ENCODE results near the gene G3BP1. TPM values are rescaled to one million over a fixed set of nuclear protein-coding genes. Genes with fewer than 3 reads are reported as not detected.
A peak's percentile ranks its signal among the peaks of the same experiment; 100 is the strongest.
"Not testable (repeated sequence)": the region's sequence is repeated elsewhere in the genome, so short reads cannot be mapped to it uniquely, and the experiment has no call there.

The G3BP1 gene
- total RNA-seq (100 to 1,000 TPM; 189 to 193 TPM), polyA plus RNA-seq (100 to 1,000 TPM; 178 to 188 TPM)

DNA sequence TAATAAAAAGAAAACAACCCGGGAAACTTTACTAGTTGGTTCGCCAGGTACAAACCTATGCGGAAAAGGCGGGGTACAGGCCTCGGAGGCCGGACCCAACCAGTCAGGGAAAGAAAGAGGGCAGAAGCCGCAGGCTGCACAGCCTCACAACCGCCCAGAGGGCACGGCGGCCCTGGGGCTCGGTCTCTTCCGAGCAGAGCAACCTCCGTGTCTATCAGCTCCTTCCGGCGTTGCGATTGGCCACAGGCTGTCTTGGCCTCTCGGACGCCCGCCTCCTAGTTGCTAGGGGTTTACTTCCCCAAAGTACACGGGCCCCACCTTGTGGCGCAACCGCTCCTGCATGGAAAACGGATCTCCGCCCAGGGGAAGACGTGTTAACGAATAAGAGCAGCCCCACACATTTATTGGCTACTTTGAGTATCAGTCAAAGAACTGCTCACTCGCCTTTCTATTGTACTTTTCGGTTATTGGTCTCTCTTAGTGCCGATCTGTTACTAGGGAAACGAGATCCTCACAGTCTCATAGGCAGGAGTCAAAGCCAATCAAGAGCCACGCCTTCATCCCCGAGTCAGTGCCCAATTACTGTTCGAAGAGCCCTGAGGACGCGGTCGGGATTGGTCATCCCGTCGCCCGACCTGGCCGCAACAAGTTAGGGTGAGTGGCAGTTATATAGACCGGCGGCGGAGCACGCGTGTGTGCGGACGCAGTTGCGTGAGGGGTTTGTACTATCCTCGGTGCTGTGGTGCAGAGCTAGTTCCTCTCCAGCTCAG, at the start of gene G3BP1:
TSS of gene G3BP1 (plus strand) at position 696 of the 770 bp plus-strand sequence. CDS start 14,667 bp downstream, outside the sequence.
- H3K27me3 ChIP-seq (ENCODE audit: insufficient read depth, low read length), result no peaks in the 10 kb centered on the region
- peak within 1 kb of the TSS; percentile 59 to 76 for H3K4me3 ChIP-seq (ENCODE audit: low read length in 2 of 2)
- H3K27ac ChIP-seq (ENCODE audit: low read depth, low read length), result peak within 1 kb of the TSS; percentile 92
- no peaks in the 10 kb centered on the region for H3K9me3 ChIP-seq (ENCODE audit: control insufficient read depth in 1 of 2, low read length in 2 of 2)
- DNase-seq, result peak; percentile 97 to 100 (median 100)
- ChIA-PET POLR2A (ENCODE audit: partially characterized antibody) (interaction anchor here (0.6 to 8.4 kb wide), 29 partner anchors 10 to 1771 kb away, joined by 3 to 214 read pairs (median 5); partner anchors contain the start of genes ATOX1, GM2A, HMGXB3 and SLC36A1), CTCF (ENCODE audit: partially characterized antibody) (interaction anchor here (0.6 to 2.9 kb wide), 18 partner anchors 9 to 578 kb away, joined by 3 to 21 read pairs (median 4); partner anchors contain the start of gene ATOX1)
- intact Hi-C loops (cut with micrococcal nuclease), result loop anchor here (1.0 to 5.0 kb wide), 9 partner anchors 13 to 1414 kb away; partner anchors contain the start of genes ANXA6, ATOX1, SLC36A1 and TCOF1
- Mint-ChIP-seq H3K4me1 (peaks cover 31 to 51% (median 39%) of the 10 kb centered on the region in 4 donors), H3K4me3 (peak within 1 kb of the TSS; percentile 85 to 96 (median 94)), H3K27me3 (no peaks in the 10 kb centered on the region), H3K9me3 (no peaks in the 10 kb centered on the region), H3K36me3 (peaks cover 4 to 21% of the 10 kb centered on the region in 2 donors), H3K27ac (peak within 1 kb of the TSS in 6 of 7 donors; percentile 12 to 96 (median 88))
- peaks cover 51% of the 10 kb centered on the region for H3K4me1 ChIP-seq (ENCODE audit: insufficient read depth, low read length)
- H3K36me3 ChIP-seq (ENCODE audit: insufficient read depth, low read length), result no peaks in the 10 kb centered on the region

- no peak overlapping the region for H3K4me3 ChIP-seq (ENCODE audit: low read length in 2 of 2)
- Mint-ChIP-seq H3K9me3 (no peaks in the 10 kb centered on the region), H3K4me1 (no peaks in the 10 kb centered on the region), H3K36me3 (peaks cover 0 to 8% of the 10 kb centered on the region in 2 donors), H3K4me3 (no peak overlapping the region), H3K27ac (no peak overlapping the region), H3K27me3 (no peaks in the 10 kb centered on the region)
- no peak overlapping the region for H3K27ac ChIP-seq (ENCODE audit: low read depth, low read length)
- POLR2A ChIA-PET (ENCODE audit: partially characterized antibody), result no interaction called here
- no peaks in the 10 kb centered on the region for H3K9me3 ChIP-seq (ENCODE audit: control insufficient read depth in 1 of 2, low read length in 2 of 2)
- CTCF ChIA-PET (ENCODE audit: partially characterized antibody), result interaction anchor here (2.3 kb wide), 1 partner anchor 19 kb away, joined by 9 read pairs; no protein-coding TSS in a partner anchor
- no peak for DNase-seq
- H3K36me3 ChIP-seq (ENCODE audit: insufficient read depth, low read length), result no peaks in the 10 kb centered on the region
- no peaks in the 10 kb centered on the region for H3K27me3 ChIP-seq (ENCODE audit: insufficient read depth, low read length)
- H3K4me1 ChIP-seq (ENCODE audit: insufficient read depth, low read length), result no peaks in the 10 kb centered on the region
- intact Hi-C loops (cut with micrococcal nuclease), result no loop called here
Observed at GRCh38 chr5:151722546-151722945, 49.2 kb upstream of the G3BP1 start.

GRCh38 chr5:151724360-151724759, 47.4 kb upstream of the G3BP1 start:
- H3K4me3 Mint-ChIP-seq, result no peak overlapping the region
- H3K36me3 ChIP-seq (ENCODE audit: insufficient read depth, low read length), result no peaks in the 10 kb centered on the region
- H3K9me3 Mint-ChIP-seq, result peaks cover 0 to 7% (median 3%) of the 10 kb centered on the region in 8 donors
- ChIA-PET POLR2A (ENCODE audit: partially characterized antibody) (no interaction called here), CTCF (ENCODE audit: partially characterized antibody) (no interaction called here)
- no peaks in the 10 kb centered on the region for H3K4me1 ChIP-seq (ENCODE audit: insufficient read depth, low read length)
- peaks cover 0 to under 1% (median 0%) of the 10 kb centered on the region in 4 donors for H3K4me1 Mint-ChIP-seq
- intact Hi-C loops (cut with micrococcal nuclease), result no loop called here
- H3K27ac ChIP-seq (ENCODE audit: low read depth, low read length), result no peak overlapping the region
- H3K9me3 ChIP-seq (ENCODE audit: control insufficient read depth in 1 of 2, low read length in 2 of 2), result no peaks in the 10 kb centered on the region
- no peaks in the 10 kb centered on the region for H3K27me3 Mint-ChIP-seq
- no peaks in the 10 kb centered on the region for H3K27me3 ChIP-seq (ENCODE audit: insufficient read depth, low read length)
- H3K36me3 Mint-ChIP-seq, result peaks cover 3 to 11% of the 10 kb centered on the region in 2 donors
- H3K4me3 ChIP-seq (ENCODE audit: low read length in 2 of 2), result no peak overlapping the region
- no peak overlapping the region for H3K27ac Mint-ChIP-seq
- no peak for DNase-seq

- H3K36me3 ChIP-seq (ENCODE audit: insufficient read depth, low read length); H3K27ac ChIP-seq (ENCODE audit: low read depth, low read length); CTCF ChIA-PET (ENCODE audit: partially characterized antibody); intact Hi-C loops (cut with micrococcal nuclease); H3K27me3 ChIP-seq (ENCODE audit: insufficient read depth, low read length); H3K4me1 ChIP-seq (ENCODE audit: insufficient read depth, low read length); H3K27me3 Mint-ChIP-seq; H3K9me3 ChIP-seq (ENCODE audit: control insufficient read depth in 1 of 2, low read length in 2 of 2); POLR2A ChIA-PET (ENCODE audit: partially characterized antibody); DNase-seq; H3K4me1 Mint-ChIP-seq; H3K4me3 Mint-ChIP-seq; H3K4me3 ChIP-seq (ENCODE audit: low read length in 2 of 2): not testable (repeated sequence)
- peak overlapping the region in 1 of 7 donors; percentile 29 for H3K27ac Mint-ChIP-seq
- H3K36me3 Mint-ChIP-seq, result peaks cover 26 to 36% of the 10 kb centered on the region in 2 donors
- peaks cover 0 to 15% (median 13%) of the 10 kb centered on the region in 8 donors for H3K9me3 Mint-ChIP-seq
Observed at GRCh38 chr5:151729597-151729996, 42.2 kb upstream of the G3BP1 start.

GRCh38 chr5:151730381-151730780, 41.4 kb upstream of the G3BP1 start:
- no peaks in the 10 kb centered on the region for H3K36me3 ChIP-seq (ENCODE audit: insufficient read depth, low read length)
- H3K27me3 Mint-ChIP-seq, result no peaks in the 10 kb centered on the region
- intact Hi-C loops (cut with micrococcal nuclease), result no loop called here
- H3K4me1 ChIP-seq (ENCODE audit: insufficient read depth, low read length), result no peaks in the 10 kb centered on the region
- H3K4me3 Mint-ChIP-seq, result no peak overlapping the region
- ChIA-PET CTCF (ENCODE audit: partially characterized antibody) (interaction anchor here (0.8 to 1.2 kb wide), 2 partner anchors 9 to 11 kb away, joined by 3 read pairs; no protein-coding TSS in a partner anchor), POLR2A (ENCODE audit: partially characterized antibody) (no interaction called here)
- no peak for DNase-seq
- H3K4me3 ChIP-seq (ENCODE audit: low read length in 2 of 2), result no peak overlapping the region
- H3K9me3 ChIP-seq (ENCODE audit: control insufficient read depth in 1 of 2, low read length in 2 of 2), result no peaks in the 10 kb centered on the region
- H3K27me3 ChIP-seq (ENCODE audit: insufficient read depth, low read length), result no peaks in the 10 kb centered on the region
- peaks cover 28 to 36% of the 10 kb centered on the region in 2 donors for H3K36me3 Mint-ChIP-seq
- peaks cover 0 to 3% (median 0%) of the 10 kb centered on the region in 4 donors for H3K4me1 Mint-ChIP-seq
- no peak overlapping the region for H3K27ac ChIP-seq (ENCODE audit: low read depth, low read length)
- no peak overlapping the region for H3K27ac Mint-ChIP-seq
- H3K9me3 Mint-ChIP-seq, result peaks cover 0 to 15% (median 13%) of the 10 kb centered on the region in 8 donors

DNA sequence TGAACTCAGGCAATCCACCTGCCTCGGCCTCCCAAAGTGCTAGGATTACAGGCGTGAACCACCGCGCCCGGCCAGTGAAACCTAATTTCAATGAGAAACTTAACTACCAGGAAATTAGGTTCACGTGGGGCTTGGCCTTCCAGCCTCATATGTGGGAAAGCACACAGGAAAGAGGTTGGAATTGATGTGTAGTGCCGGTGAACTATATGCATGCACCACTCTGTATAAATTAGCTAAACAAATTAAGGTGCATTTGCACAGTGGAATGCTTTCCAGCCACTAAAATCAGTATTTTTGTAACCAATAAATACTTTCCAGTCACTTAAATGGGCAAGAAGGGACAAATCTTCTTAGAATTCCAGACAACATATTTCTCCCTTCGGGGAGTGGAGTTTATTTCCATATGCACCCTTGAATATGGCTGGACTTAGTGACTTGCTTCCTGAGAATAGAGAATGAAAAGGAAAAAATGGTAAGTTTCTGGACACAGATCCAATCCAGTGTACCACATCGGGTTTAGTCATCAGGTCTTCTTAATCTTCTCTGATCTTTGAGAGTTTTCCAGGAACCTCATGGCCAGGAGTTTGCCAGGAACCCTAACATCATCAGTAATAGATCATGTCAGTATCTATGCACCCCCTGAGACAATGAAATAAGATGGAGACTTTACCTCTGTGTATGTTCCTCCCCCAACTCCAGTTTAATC, 38.2 kb upstream of the G3BP1 start:
- Mint-ChIP-seq H3K27me3 (no peaks in the 10 kb centered on the region), H3K4me3 (no peak overlapping the region), H3K36me3 (peaks cover 44 to 50% of the 10 kb centered on the region in 2 donors), H3K4me1 (peaks cover 0 to 3% (median 0%) of the 10 kb centered on the region in 4 donors), H3K27ac (no peak overlapping the region), H3K9me3 (peaks cover 0 to 14% (median 12%) of the 10 kb centered on the region in 8 donors)
- no peak for DNase-seq
- H3K27me3 ChIP-seq (ENCODE audit: insufficient read depth, low read length), result no peaks in the 10 kb centered on the region
- H3K4me1 ChIP-seq (ENCODE audit: insufficient read depth, low read length), result no peaks in the 10 kb centered on the region
- intact Hi-C loops (cut with micrococcal nuclease), result no loop called here
- H3K27ac ChIP-seq (ENCODE audit: low read depth, low read length), result no peak overlapping the region
- no peaks in the 10 kb centered on the region for H3K9me3 ChIP-seq (ENCODE audit: control insufficient read depth in 1 of 2, low read length in 2 of 2)
- no peak overlapping the region for H3K4me3 ChIP-seq (ENCODE audit: low read length in 2 of 2)
- CTCF ChIA-PET (ENCODE audit: partially characterized antibody), result no interaction called here
- POLR2A ChIA-PET (ENCODE audit: partially characterized antibody), result no interaction called here
- no peaks in the 10 kb centered on the region for H3K36me3 ChIP-seq (ENCODE audit: insufficient read depth, low read length)

GRCh38 chr5:151734064-151734408, 37.7 kb upstream of the G3BP1 start:
- Histone ChIP-seq H3K36me3 (ENCODE audit: insufficient read depth, low read length) (no peaks in the 10 kb centered on the region), H3K4me1 (ENCODE audit: insufficient read depth, low read length) (no peaks in the 10 kb centered on the region), H3K9me3 (ENCODE audit: control insufficient read depth in 1 of 2, low read length in 2 of 2) (no peaks in the 10 kb centered on the region), H3K27ac (ENCODE audit: low read depth, low read length) (no peak overlapping the region), H3K4me3 (ENCODE audit: low read length in 2 of 2) (no peak overlapping the region), H3K27me3 (ENCODE audit: insufficient read depth, low read length) (no peaks in the 10 kb centered on the region)
- intact Hi-C loops (cut with micrococcal nuclease), result no loop called here
- H3K36me3 Mint-ChIP-seq, result peaks cover 46 to 49% of the 10 kb centered on the region in 2 donors
- no peak for DNase-seq
- H3K4me1 Mint-ChIP-seq, result peaks cover 0 to 3% (median 0%) of the 10 kb centered on the region in 4 donors
- ChIA-PET CTCF (ENCODE audit: partially characterized antibody) (no interaction called here), POLR2A (ENCODE audit: partially characterized antibody) (no interaction called here)
- no peaks in the 10 kb centered on the region for H3K27me3 Mint-ChIP-seq
- H3K9me3 Mint-ChIP-seq, result peaks cover 0 to 14% (median 12%) of the 10 kb centered on the region in 8 donors
- no peak overlapping the region for H3K4me3 Mint-ChIP-seq
- no peak overlapping the region for H3K27ac Mint-ChIP-seq
